BLaER1 treated with 17β-estradiol and CSF1 and Interleukin-3, amounts not matched to agents 10 nM and 100 nM (cell line): Measurements from ENCODE around the gene LAD1.

Experiments used
- H3K27ac ChIP-seq, 11 experiments: shearing (Covaris generic); formaldehyde crosslinking; 2 replicates each; pipeline ENCODE4 v1.8.1; 2022
- H3K27me3 ChIP-seq, 11 experiments: shearing (Covaris generic); formaldehyde crosslinking; 2 replicates each; pipeline ENCODE4 v1.8.1; 2022
- H3K36me3 ChIP-seq, 11 experiments: shearing (Covaris generic); formaldehyde crosslinking; 2 replicates each; pipeline ENCODE4 v1.8.1; 2022
- H3K4me1 ChIP-seq, 10 experiments: shearing (Covaris generic); formaldehyde crosslinking; 2 replicates each; pipeline ENCODE4 v1.8.1; 2022
- H3K4me2 ChIP-seq, 11 experiments: shearing (Covaris generic); formaldehyde crosslinking; 2 replicates each; pipeline ENCODE4 v1.8.1; 2022
- H3K4me3 ChIP-seq, 10 experiments: shearing (Covaris generic); formaldehyde crosslinking; 2 replicates each; pipeline ENCODE4 v1.8.1; 2022
- H3K9ac ChIP-seq, 11 experiments: shearing (Covaris generic); formaldehyde crosslinking; 2 replicates each; pipeline ENCODE4 v1.8.1; 2022
- H3K9me3 ChIP-seq, 11 experiments: shearing (Covaris generic); formaldehyde crosslinking; replicated peaks in 1 of 11; 2 replicates each; pipeline ENCODE4 v1.8.1; 2022
- H4K20me1 ChIP-seq, 11 experiments: shearing (Covaris generic); formaldehyde crosslinking; 2 replicates each; pipeline ENCODE4 v1.8.1; 2022
- Cebpa-rat ChIP-seq, 11 experiments: shearing (Covaris generic); IDR thresholded peaks; 2 replicates each; pipeline ENCODE4 v1.8.1; 2022

LAD1 gene

DNA sequence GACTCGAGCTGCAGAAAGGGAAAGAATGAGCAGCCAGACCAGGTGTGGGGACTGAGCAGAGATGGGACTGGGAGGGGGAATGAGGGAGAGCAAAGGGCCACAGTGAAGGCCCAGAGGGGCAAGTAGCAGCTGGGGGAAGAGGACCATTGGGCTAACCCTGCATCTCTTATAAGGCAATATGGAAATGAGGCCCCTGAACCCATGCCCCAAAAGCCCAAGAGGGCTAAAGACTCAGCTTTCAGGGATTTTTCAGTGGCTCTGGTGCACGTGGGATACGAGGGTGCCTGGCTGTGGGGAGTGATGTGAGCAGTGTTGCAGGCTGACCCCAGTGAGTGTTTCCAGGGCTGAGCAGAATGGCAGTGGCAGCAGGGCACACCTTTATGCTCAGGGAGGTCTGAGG lies 22.9 kb upstream of the LAD1 start:
- peak overlapping the region in 1 of 11 experiments; percentile 0; a peak in 1 of 22 replicates for H3K9ac ChIP-seq
- no peak overlapping the region for H3K27ac ChIP-seq
- no peak overlapping the region for H3K4me3 ChIP-seq
- H3K4me2 ChIP-seq, result peak overlapping the region in 9 of 11 experiments; percentile 33 to 90 (median 73); a peak in 17 of 22 replicates
- TF ChIP-seq Cebpa-rat (IDR thresholded peaks at IDR 0.05), result no peak
- no peaks in the 10 kb centered on the region for H4K20me1 ChIP-seq
- no peaks in the 10 kb centered on the region for H3K36me3 ChIP-seq
- H3K4me1 ChIP-seq, result peaks cover 0 to 45% (median 20%) of the 10 kb centered on the region in 10 experiments; a peak in 16 of 20 replicates
- H3K27me3 ChIP-seq, result no peaks in the 10 kb centered on the region
- H3K9me3 ChIP-seq, result no peaks in the 10 kb centered on the region; a peak in 1 of 22 replicates

GRCh38 chr1:201421041-201421440 lies 21.9 kb upstream of the LAD1 start:
- Histone ChIP-seq H3K9ac (no peak overlapping the region), H4K20me1 (no peaks in the 10 kb centered on the region), H3K27ac (no peak overlapping the region), H3K9me3 (no peaks in the 10 kb centered on the region; a peak in 1 of 22 replicates), H3K27me3 (no peaks in the 10 kb centered on the region), H3K4me3 (no peak overlapping the region), H3K36me3 (no peaks in the 10 kb centered on the region), H3K4me1 (peaks cover 0 to 35% (median 17%) of the 10 kb centered on the region in 10 experiments; a peak in 16 of 20 replicates), H3K4me2 (peak overlapping the region in 2 of 11 experiments; percentile 73 to 81; a peak in 1 of 22 replicates)
- no peak for TF ChIP-seq Cebpa-rat (IDR thresholded peaks at IDR 0.05)

- Histone ChIP-seq H4K20me1 (no peaks in the 10 kb centered on the region), H3K4me1 (peaks cover 0 to 34% (median 17%) of the 10 kb centered on the region in 10 experiments; a peak in 16 of 20 replicates), H3K9me3 (no peaks in the 10 kb centered on the region; a peak in 1 of 22 replicates), H3K36me3 (no peaks in the 10 kb centered on the region), H3K27ac (no peak overlapping the region), H3K9ac (no peak overlapping the region), H3K27me3 (no peaks in the 10 kb centered on the region), H3K4me3 (no peak overlapping the region), H3K4me2 (no peak overlapping the region)
- no peak for TF ChIP-seq Cebpa-rat (IDR thresholded peaks at IDR 0.05)
These were observed 21.5 kb upstream of the LAD1 start for GRCh38 chr1:201420608-201421002.

DNA sequence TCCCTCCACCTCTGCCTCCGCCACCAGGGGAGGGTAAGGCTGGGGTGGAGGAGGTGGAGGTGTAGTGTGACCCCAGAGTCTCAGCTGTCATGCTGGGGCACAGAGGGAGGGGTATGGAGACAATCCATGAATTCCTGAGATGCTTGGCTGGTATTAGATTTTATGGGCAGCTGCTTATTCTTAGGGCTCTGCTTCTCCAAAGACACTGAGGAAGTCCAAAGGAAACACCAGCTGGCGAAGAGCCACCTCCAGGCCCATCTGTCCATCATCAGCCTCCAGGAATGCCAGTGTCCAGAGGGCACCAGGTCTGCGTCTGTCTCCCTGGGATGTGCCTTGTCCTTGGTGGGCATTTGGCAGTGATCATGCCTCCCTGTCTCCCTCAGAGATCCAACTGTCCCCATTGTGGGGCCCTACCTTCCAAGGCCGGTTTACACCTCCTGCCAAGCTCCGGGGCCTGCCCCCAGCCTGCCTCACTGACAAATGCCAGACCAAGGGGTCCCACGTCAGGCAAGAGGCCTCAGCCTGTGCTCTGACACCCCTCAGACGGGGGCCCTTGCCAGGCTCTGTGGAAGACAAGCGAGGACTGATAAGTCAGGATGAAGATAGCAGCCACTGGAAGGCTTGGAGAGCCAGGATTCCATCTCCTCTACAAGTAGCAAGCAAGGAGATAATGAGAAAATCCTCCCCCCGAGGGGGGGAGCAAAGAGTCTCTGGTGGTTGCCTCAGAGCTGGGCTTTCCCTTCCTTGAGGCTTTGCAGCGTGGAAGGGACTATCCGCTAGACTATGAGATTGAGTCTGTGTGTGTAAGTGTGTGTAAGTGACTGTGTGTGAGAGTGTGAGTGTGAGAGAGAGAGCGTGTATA lies 20.9 kb upstream of the LAD1 start:
- Histone ChIP-seq H4K20me1 (no peaks in the 10 kb centered on the region), H3K4me1 (peaks cover 0 to 34% (median 17%) of the 10 kb centered on the region in 10 experiments; a peak in 16 of 20 replicates), H3K4me2 (no peak overlapping the region), H3K27ac (no peak overlapping the region), H3K4me3 (no peak overlapping the region), H3K9ac (no peak overlapping the region), H3K36me3 (no peaks in the 10 kb centered on the region), H3K9me3 (no peaks in the 10 kb centered on the region; a peak in 1 of 22 replicates), H3K27me3 (no peaks in the 10 kb centered on the region)
- no peak for TF ChIP-seq Cebpa-rat (IDR thresholded peaks at IDR 0.05)

DNA sequence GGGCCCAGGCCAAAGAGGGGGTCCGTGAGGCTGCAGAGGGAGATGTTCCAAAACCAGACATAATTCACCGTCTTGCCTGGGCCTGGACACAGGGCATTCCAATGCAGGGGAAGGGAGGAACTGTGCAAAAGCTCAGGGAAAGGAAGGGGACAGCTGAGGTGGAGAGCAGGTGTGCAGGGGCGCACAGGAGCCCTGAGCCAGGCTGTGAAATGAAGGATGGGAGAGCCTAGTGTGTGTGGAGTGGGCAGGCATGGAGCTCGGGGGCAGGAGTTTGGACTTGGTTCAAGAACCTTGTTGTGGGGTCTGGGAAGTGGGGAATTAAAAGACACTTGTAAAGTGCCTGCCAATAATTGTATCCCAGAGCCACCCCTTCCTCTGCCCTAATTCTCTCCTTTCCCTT lies 20.1 kb upstream of the LAD1 start:
- H3K4me2 ChIP-seq, result no peak overlapping the region
- H3K27me3 ChIP-seq, result no peaks in the 10 kb centered on the region
- H3K27ac ChIP-seq, result no peak overlapping the region

DNA sequence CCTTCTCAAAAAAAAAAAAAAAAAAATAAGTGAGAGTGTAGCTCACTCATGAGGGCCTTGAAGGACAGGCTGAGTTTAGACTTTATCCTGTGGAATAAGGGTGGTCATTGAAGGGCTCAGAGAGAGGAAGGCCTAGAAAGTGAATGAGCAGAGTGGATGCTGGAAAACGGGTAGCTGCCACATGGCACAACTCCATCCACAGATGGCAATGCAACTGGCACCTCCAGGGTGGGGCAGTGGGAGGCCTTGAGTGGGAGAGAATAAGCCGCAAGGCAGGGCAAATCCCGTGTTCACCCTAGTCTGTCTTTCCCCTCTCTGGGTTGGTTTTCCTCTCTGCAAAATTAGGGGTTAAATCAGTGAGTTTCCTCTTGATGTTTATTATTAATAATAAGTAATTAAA lies 19.3 kb upstream of the LAD1 start:
- Histone ChIP-seq H3K4me2 (no peak overlapping the region), H3K27me3 (no peaks in the 10 kb centered on the region), H3K4me1 (peaks cover 0 to 32% (median 18%) of the 10 kb centered on the region in 10 experiments; a peak in 16 of 20 replicates), H3K36me3 (no peaks in the 10 kb centered on the region), H3K4me3 (no peak overlapping the region), H3K27ac (no peak overlapping the region), H4K20me1 (no peaks in the 10 kb centered on the region), H3K9ac (no peak overlapping the region), H3K9me3 (no peaks in the 10 kb centered on the region)
- TF ChIP-seq Cebpa-rat (IDR thresholded peaks at IDR 0.05), result no peak

More for the DNA sequence above, 20.1 kb upstream of the LAD1 start:
- no peak overlapping the region for H3K9ac ChIP-seq
- no peaks in the 10 kb centered on the region; a peak in 1 of 22 replicates for H3K9me3 ChIP-seq
- H3K4me3 ChIP-seq, result no peak overlapping the region
- no peaks in the 10 kb centered on the region for H4K20me1 ChIP-seq
- no peaks in the 10 kb centered on the region for H3K36me3 ChIP-seq
- peaks cover 0 to 39% (median 20%) of the 10 kb centered on the region in 10 experiments; a peak in 16 of 20 replicates for H3K4me1 ChIP-seq
- no peak for TF ChIP-seq Cebpa-rat (IDR thresholded peaks at IDR 0.05)

GRCh38 chr1:201414051-201414738 lies 15.1 kb upstream of the LAD1 start:
- peaks cover 0 to 6% (median 0%) of the 10 kb centered on the region in 10 experiments; a peak in 5 of 20 replicates for H3K4me1 ChIP-seq
- no peaks in the 10 kb centered on the region for H3K36me3 ChIP-seq
- H3K27ac ChIP-seq, result no peak overlapping the region
- H3K27me3 ChIP-seq, result no peaks in the 10 kb centered on the region
- H3K4me3 ChIP-seq, result no peak overlapping the region
- H3K4me2 ChIP-seq, result no peak overlapping the region; a peak in 1 of 22 replicates
- no peak for TF ChIP-seq Cebpa-rat (IDR thresholded peaks at IDR 0.05)
- H4K20me1 ChIP-seq, result peaks cover 0 to 4% (median 0%) of the 10 kb centered on the region in 11 experiments; a peak in 1 of 22 replicates
- H3K9me3 ChIP-seq, result no peaks in the 10 kb centered on the region
- H3K9ac ChIP-seq, result no peak overlapping the region

DNA sequence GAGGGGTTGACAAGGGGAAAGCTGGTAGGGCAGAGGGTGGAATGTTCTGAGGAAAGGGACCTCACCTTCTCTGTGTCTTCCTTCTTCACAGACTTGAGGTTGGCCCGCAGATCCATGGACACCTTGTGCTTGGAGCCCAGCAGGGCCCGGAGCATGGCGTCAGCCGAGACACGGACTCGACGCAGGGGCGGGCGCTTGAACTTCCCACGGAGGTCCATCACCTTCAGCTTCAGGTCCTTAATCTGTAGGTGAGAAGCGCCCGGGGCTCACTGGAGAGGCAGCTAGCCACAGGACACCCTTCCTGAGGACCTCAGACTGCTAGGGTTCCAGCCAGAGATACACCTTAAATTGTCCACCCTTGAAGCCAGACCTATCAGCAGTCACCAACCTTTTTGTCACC lies 12.2 kb upstream of the LAD1 start:
- no peaks in the 10 kb centered on the region for H3K27me3 ChIP-seq
- TF ChIP-seq Cebpa-rat (IDR thresholded peaks at IDR 0.05), result no peak
- H3K4me3 ChIP-seq, result no peak overlapping the region
- H3K4me2 ChIP-seq, result no peak overlapping the region
- no peaks in the 10 kb centered on the region for H3K9me3 ChIP-seq
- H3K27ac ChIP-seq, result no peak overlapping the region
- no peaks in the 10 kb centered on the region for H3K36me3 ChIP-seq
- H3K4me1 ChIP-seq, result peaks cover 7 to 27% (median 19%) of the 10 kb centered on the region in 10 experiments
- peaks cover 0 to 11% (median 0%) of the 10 kb centered on the region in 11 experiments; a peak in 1 of 22 replicates for H4K20me1 ChIP-seq
- H3K9ac ChIP-seq, result no peak overlapping the region

- no peak overlapping the region for H3K27ac ChIP-seq
- no peak overlapping the region for H3K4me3 ChIP-seq
- H3K27me3 ChIP-seq, result no peaks in the 10 kb centered on the region
- TF ChIP-seq Cebpa-rat (IDR thresholded peaks at IDR 0.05), result no peak
- H3K9ac ChIP-seq, result no peak overlapping the region
- H3K4me1 ChIP-seq, result peaks cover 23 to 41% (median 37%) of the 10 kb centered on the region in 10 experiments
- no peak overlapping the region for H3K4me2 ChIP-seq
- no peaks in the 10 kb centered on the region for H3K9me3 ChIP-seq
- H3K36me3 ChIP-seq, result no peaks in the 10 kb centered on the region
- peaks cover 0 to 11% (median 0%) of the 10 kb centered on the region in 11 experiments; a peak in 1 of 22 replicates for H4K20me1 ChIP-seq
These were observed 10.3 kb upstream of the LAD1 start for GRCh38 chr1:201409440-201409839.
